HL-60 (cell line): ENCODE data around the gene ERVH48-1.

Source experiments
- DNase-seq, 2 experiments: peaks; one replicate each; pipeline ENCODE4 v3.0.0-alpha.2; 2010 to 2020; ENCODE audit warnings: low read depth in 1 of 2, low spot score in 1 of 2
- H3K27ac ChIP-seq: fragments of 250-450 bp; sonication (Bioruptor Pico); replicated peaks from 2 replicates; pipeline ENCODE4 v1.5.1; 2020; ENCODE audit warnings: mild to moderate bottlenecking, moderate library complexity
- H3K27me3 ChIP-seq: fragments of 250-450 bp; sonication (Bioruptor Pico); 2 replicates; pipeline ENCODE4 v1.5.1; 2021; ENCODE audit warnings: mild to moderate bottlenecking, moderate library complexity; ENCODE audit not compliant: insufficient read depth, poor library complexity, severe bottlenecking
- H3K4me3 ChIP-seq: replicated peaks from 2 replicates; pipeline ENCODE4 v1.5.1; 2011; ENCODE audit warnings: mild to moderate bottlenecking, control low read depth, low read length; ENCODE audit not compliant: insufficient read depth
- CTCF ChIP-seq: IDR thresholded peaks from one replicate; pipeline ENCODE4 v1.5.1; 2011; ENCODE audit warnings: low read length, control low read depth, inconsistent platforms; ENCODE audit not compliant: insufficient read depth
- GABPA ChIP-seq: IDR thresholded peaks from 2 replicates; pipeline ENCODE4 v1.6.1; 2012; ENCODE audit warnings: low read depth
- POLR2AphosphoS5 ChIP-seq: IDR thresholded peaks from 2 replicates; pipeline ENCODE4 v1.6.1; 2012; ENCODE audit warnings: low read depth
- REST ChIP-seq: IDR thresholded peaks from 2 replicates; pipeline ENCODE4 v1.6.1; 2012; ENCODE audit warnings: low read depth; ENCODE audit not compliant: insufficient replicate concordance
- SPI1 ChIP-seq: IDR thresholded peaks from 2 replicates; pipeline ENCODE4 v1.6.1; 2012; ENCODE audit warnings: low read depth, mild to moderate bottlenecking, borderline replicate concordance

Gene ERVH48-1

GRCh38 chr21:42965211-42965560, 39.8 kb upstream of the ERVH48-1 start:
- Histone ChIP-seq H3K4me3 (no peak overlapping the region), H3K27me3 (no peaks in the 10 kb centered on the region), H3K27ac (no peak overlapping the region)
- no peak for DNase-seq
- TF ChIP-seq POLR2AphosphoS5: no peak
- TF ChIP-seq REST: no peak
- no peak for TF ChIP-seq GABPA
- TF ChIP-seq CTCF: no peak
- TF ChIP-seq SPI1: no peak

GRCh38 chr21:42964546-42965210, 39.2 kb upstream of the ERVH48-1 start:
- no peak for DNase-seq
- H3K27ac ChIP-seq: no peak overlapping the region
- H3K27me3 ChIP-seq: no peaks in the 10 kb centered on the region
- no peak overlapping the region for H3K4me3 ChIP-seq
- TF ChIP-seq GABPA: no peak
- TF ChIP-seq CTCF: no peak
- no peak for TF ChIP-seq REST
- no peak for TF ChIP-seq SPI1

GRCh38 chr21:42964086-42964485, 38.7 kb upstream of the ERVH48-1 start:
- Histone ChIP-seq H3K27ac (no peak overlapping the region), H3K27me3 (no peaks in the 10 kb centered on the region), H3K4me3 (no peak overlapping the region)
- TF ChIP-seq SPI1: no peak
- TF ChIP-seq POLR2AphosphoS5: no peak
- no peak for TF ChIP-seq GABPA
- TF ChIP-seq CTCF: no peak
- no peak for TF ChIP-seq REST
- no peak for DNase-seq
